AG09319 (cell line): Measurements from ENCODE around the gene PDE4D.

Experiments used
- DNase-seq: peaks from one replicate; pipeline ENCODE4 v3.0.0-alpha.2; 2010; ENCODE audit warnings: low read depth; ENCODE audit errors: extremely low read depth
- CTCF ChIP-seq: IDR thresholded peaks from 2 replicates; pipeline ENCODE4 v1.5.1; 2011; ENCODE audit warnings: low read depth, mild to moderate bottlenecking, inconsistent platforms, low read length, moderate library complexity

Gene PDE4D

GRCh38 chr5:58939664-58940063, 953.9 kb downstream of the PDE4D start:
- TF ChIP-seq CTCF: no peak
- DNase-seq: no peak

- TF ChIP-seq CTCF: no peak
- no peak for DNase-seq
Measured at GRCh38 chr5:58938563-58939424, 954.7 kb downstream of the PDE4D start.

GRCh38 chr5:58937031-58937681, 956.4 kb downstream of the PDE4D start:
- no peak for DNase-seq
- TF ChIP-seq CTCF: no peak

- TF ChIP-seq CTCF: no peak
- DNase-seq: peak; percentile 25
Measured at GRCh38 chr5:58934629-58935097, 958.9 kb downstream of the PDE4D start.

GRCh38 chr5:58933891-58934628, 959.5 kb downstream of the PDE4D start:
- no peak for TF ChIP-seq CTCF
- DNase-seq: no peak

GRCh38 chr5:58932057-58932612, 961.4 kb downstream of the PDE4D start:
- DNase-seq: no peak
- no peak for TF ChIP-seq CTCF
